H1 (cell line): Measurements from ENCODE around the gene SMYD3. TPM values are rescaled to one million over a fixed set of nuclear protein-coding genes. Genes with fewer than 3 reads are reported as not detected.

Experiments used
- CTCF ChIA-PET: fragments of 300-600 bp; sonication (Branson Sonifier 250); formaldehyde crosslinking; loops from one replicate; lab custom pipeline; 2021; ENCODE audit not compliant: partially characterized antibody; lab: Charles Lee
- POLR2A ChIA-PET: fragments of 300-600 bp; sonication (Branson Sonifier 250); formaldehyde crosslinking; loops from one replicate; lab custom pipeline; 2021; ENCODE audit warnings: inconsistent platforms; ENCODE audit not compliant: partially characterized antibody; lab: Charles Lee
- DNase-seq, 2 experiments: peaks; one replicate each; pipeline versions ENCODE4 v3.0.0 to v3.0.0-alpha.2; 2010 to 2022; ENCODE audit warnings: low spot score in 2 of 2, low read depth in 1 of 2, mixed read lengths in 1 of 2
- FAIRE-seq: peaks from 2 replicates; lab custom pipeline; 2011; peaks lifted over from hg19 to GRCh38; lab: Jason Lieb, UNC
- H2AFZ ChIP-seq: 2 replicates; pipeline ENCODE4 v1.8.1; 2012; ENCODE audit warnings: low read length, inconsistent platforms
- H2AK5ac ChIP-seq: 2 replicates; pipeline ENCODE4 v1.6.1; 2013; ENCODE audit warnings: low read depth, low read length
- H2BK120ac ChIP-seq: replicated peaks from 2 replicates; pipeline ENCODE3; 2013; ENCODE audit warnings: low read depth, low read length, inconsistent platforms
- H2BK12ac ChIP-seq: 2 replicates; pipeline ENCODE4 v1.6.1; 2013; ENCODE audit warnings: low read depth, low read length
- H2BK15ac ChIP-seq: 2 replicates; pipeline ENCODE4 v1.6.1; 2013; ENCODE audit warnings: low read length
- H2BK20ac ChIP-seq: 2 replicates; pipeline ENCODE4 v1.6.1; 2013; ENCODE audit warnings: low read length
- H2BK5ac ChIP-seq: 2 replicates; pipeline ENCODE4 v1.6.1; 2013; ENCODE audit warnings: low read depth, low read length
- H3K14ac ChIP-seq: 2 replicates; pipeline ENCODE4 v1.6.1; 2013; ENCODE audit warnings: inconsistent platforms; ENCODE audit not compliant: insufficient read length
- H3K18ac ChIP-seq: 2 replicates; pipeline ENCODE4 v1.6.1; 2013; ENCODE audit warnings: low read length; ENCODE audit errors: extremely low read depth
- H3K23ac ChIP-seq: 2 replicates; pipeline ENCODE4 v1.6.1; 2013; ENCODE audit warnings: inconsistent platforms; ENCODE audit not compliant: insufficient read length
- H3K23me2 ChIP-seq: 2 replicates; pipeline ENCODE4 v1.6.1; 2013; ENCODE audit warnings: low read depth, low read length
- H3K27ac ChIP-seq: 2 replicates; pipeline ENCODE4 v1.6.1; 2011; ENCODE audit warnings: low read depth, low read length, inconsistent platforms
- H3K27me3 ChIP-seq, 4 experiments: replicated peaks in 1 of 4; 1 replicate in 1 of 4; 2 replicates in 3 of 4; pipeline versions ENCODE4 v1.6.1 to v1.8.1; 2011 to 2013; ENCODE audit warnings: low read length in 3 of 4, mild to moderate bottlenecking in 3 of 4, inconsistent platforms in 2 of 4, mixed read lengths in 2 of 4, moderate library complexity in 1 of 4; ENCODE audit not compliant: control insufficient read depth in 3 of 4, insufficient read depth in 3 of 4; ENCODE audit errors: extremely low read depth in 1 of 4
- H3K36me3 ChIP-seq, 4 experiments: 2 replicates each; pipeline versions ENCODE4 v1.6.1 to v1.8.1; 2011 to 2013; ENCODE audit warnings: mild to moderate bottlenecking in 4 of 4, low read length in 3 of 4, moderate library complexity in 2 of 4, control low read depth in 1 of 4, inconsistent platforms in 1 of 4; ENCODE audit not compliant: insufficient read depth in 4 of 4, control insufficient read depth in 2 of 4
- H3K4ac ChIP-seq: replicated peaks from 2 replicates; pipeline ENCODE3; 2013; ENCODE audit warnings: low read length, low read depth, mixed read lengths, inconsistent platforms; ENCODE audit not compliant: insufficient read length
- H3K4me1 ChIP-seq, 4 experiments: replicated peaks in 1 of 4; 1 replicate in 1 of 4; 2 replicates in 3 of 4; pipeline versions ENCODE4 v1.6.1 to v1.8.1; 2011 to 2013; ENCODE audit warnings: low read length in 3 of 4, inconsistent platforms in 2 of 4, mixed read lengths in 1 of 4; ENCODE audit not compliant: insufficient read depth in 4 of 4, control insufficient read depth in 3 of 4
- H3K4me2 ChIP-seq, 2 experiments: 2 replicates each; pipeline versions ENCODE4 v1.6.1 to v1.8.1; 2011 to 2013; ENCODE audit warnings: low read depth in 2 of 2, low read length in 2 of 2, control low read depth in 1 of 2, inconsistent platforms in 1 of 2, mild to moderate bottlenecking in 1 of 2; ENCODE audit not compliant: insufficient read depth in 1 of 2
- H3K4me3 ChIP-seq, 4 experiments: fragments of 200-600, 300-600 bp in 1 of 4; sonication (generic), shearing (Covaris generic), sonication (Bioruptor Twin) in 1 of 4; 2 replicates each; pipeline versions ENCODE4 v1.5.1 to v1.8.1; 2011 to 2016; ENCODE audit warnings: low read length in 4 of 4, low read depth in 3 of 4, control low read depth in 2 of 4, inconsistent platforms in 2 of 4, mild to moderate bottlenecking in 2 of 4, mixed read lengths in 1 of 4, moderate library complexity in 1 of 4; ENCODE audit not compliant: insufficient read depth in 2 of 4; ENCODE audit errors: extremely low read depth in 1 of 4
- H3K56ac ChIP-seq: replicated peaks from 2 replicates; pipeline ENCODE3; 2013; ENCODE audit warnings: low read depth, mild to moderate bottlenecking, mixed read lengths, low read length, inconsistent platforms; ENCODE audit not compliant: insufficient read length
- H3K79me1 ChIP-seq: 2 replicates; pipeline ENCODE4 v1.6.1; 2013; ENCODE audit warnings: low read depth, low read length, control low read depth
- H3K79me2 ChIP-seq, 2 experiments: 2 replicates each; pipeline versions ENCODE4 v1.6.1 to v1.8.1; 2012 to 2013; ENCODE audit warnings: low read length in 2 of 2, mild to moderate bottlenecking in 2 of 2, inconsistent platforms in 1 of 2; ENCODE audit not compliant: insufficient read depth in 2 of 2, control insufficient read depth in 1 of 2
- H3K9ac ChIP-seq, 4 experiments: replicated peaks in 1 of 4; 1 replicate in 1 of 4; 2 replicates in 3 of 4; pipeline versions ENCODE4 v1.6.1 to v1.8.1; 2011 to 2013; ENCODE audit warnings: low read depth in 3 of 4, low read length in 3 of 4, control low read depth in 2 of 4, mild to moderate bottlenecking in 2 of 4, moderate library complexity in 2 of 4, inconsistent platforms in 1 of 4; ENCODE audit errors: extremely low read depth in 1 of 4
- H3K9me3 ChIP-seq, 2 experiments: 2 replicates each; pipeline versions ENCODE4 v1.6.1 to v1.8.1; 2012 to 2013; ENCODE audit warnings: mild to moderate bottlenecking in 2 of 2, moderate library complexity in 2 of 2, control low read depth in 1 of 2, inconsistent platforms in 1 of 2, low read depth in 1 of 2, low read length in 1 of 2, mixed read lengths in 1 of 2; ENCODE audit not compliant: insufficient read depth in 2 of 2
- H4K20me1 ChIP-seq, 2 experiments: replicated peaks in 1 of 2; 2 replicates each; pipeline versions ENCODE3 to v1.8.1; 2011 to 2013; ENCODE audit warnings: inconsistent platforms in 2 of 2, low read length in 2 of 2, mild to moderate bottlenecking in 1 of 2; ENCODE audit not compliant: insufficient read depth in 2 of 2, control insufficient read depth in 1 of 2
- H4K5ac ChIP-seq: 2 replicates; pipeline ENCODE4 v1.6.1; 2013; ENCODE audit warnings: low read length, low read depth, mixed read lengths, inconsistent platforms; ENCODE audit not compliant: insufficient read length
- H4K8ac ChIP-seq: 2 replicates; pipeline ENCODE4 v1.8.0; 2013; ENCODE audit warnings: mild to moderate bottlenecking, moderate library complexity, low read length, inconsistent platforms; ENCODE audit not compliant: insufficient read depth; ENCODE audit errors: extremely low read depth
- H4K91ac ChIP-seq: replicated peaks from 2 replicates; pipeline ENCODE3; 2013; ENCODE audit warnings: low read length, mixed read lengths, inconsistent platforms; ENCODE audit not compliant: insufficient read length
- BRCA1 ChIP-seq: IDR thresholded peaks from 2 replicates; pipeline ENCODE4 v1.6.1; 2012; ENCODE audit warnings: low read depth, low read length, improper control_type of control experiment
- CBX5 ChIP-seq: fragments of 300-800, 300-1000 bp; sonication (generic); IDR thresholded peaks from 2 replicates; pipeline ENCODE4 v1.7.1; 2016; ENCODE audit warnings: antibody characterized with exemption, low read length, low read depth
- CHD2 ChIP-seq: IDR thresholded peaks from 2 replicates; pipeline ENCODE4 v1.6.1; 2012; ENCODE audit warnings: low read length, improper control_type of control experiment
- KDM1A ChIP-seq: fragments of 200-600, 300-600 bp; sonication (generic); IDR thresholded peaks from 2 replicates; pipeline ENCODE4 v1.7.1; 2016; ENCODE audit warnings: mild to moderate bottlenecking, low read length, borderline replicate concordance
- RAD21 ChIP-seq, 2 experiments: IDR thresholded peaks in 1 of 2; conservative IDR thresholded peaks in 1 of 2; 2 replicates each; pipeline ENCODE4 v1.6.1; 2011; ENCODE audit warnings: low read depth in 2 of 2, low read length in 2 of 2, improper control_type of control experiment in 1 of 2, inconsistent platforms in 1 of 2, mild to moderate bottlenecking in 1 of 2, moderate library complexity in 1 of 2
- SIN3A ChIP-seq, 2 experiments: IDR thresholded peaks in 1 of 2; conservative IDR thresholded peaks in 1 of 2; 2 replicates each; pipeline ENCODE4 v1.6.1; 2011 to 2012; ENCODE audit warnings: low read length in 2 of 2, improper control_type of control experiment in 1 of 2, low read depth in 1 of 2, mild to moderate bottlenecking in 1 of 2
- SIX5 ChIP-seq: IDR thresholded peaks from 2 replicates; pipeline ENCODE4 v1.6.1; 2011; ENCODE audit warnings: mild to moderate bottlenecking, low read depth, low read length
- YY1 ChIP-seq: IDR thresholded peaks from 2 replicates; pipeline ENCODE4 v1.6.1; 2011; ENCODE audit warnings: low read depth, mild to moderate bottlenecking, low read length
- WGBS, 2 experiments: shearing (Covaris generic) in 1 of 2; methylation state at CpG; one replicate each; pipeline versions ENCODE4 v1.1.6 to v1.1.7; 2013 to 2015; ENCODE audit warnings: low lambda C conversion rate in 2 of 2, mixed read lengths in 2 of 2, inconsistent platforms in 1 of 2, low coverage in 1 of 2, missing lambda C conversion rate in 1 of 2; ENCODE audit not compliant: insufficient replicate concordance in 2 of 2, insufficient coverage in 1 of 2, insufficient read length in 1 of 2; ENCODE audit errors: extremely low coverage in 1 of 2, missing lambda C conversion rate in 1 of 2; 5-methylcytosine and 5-hydroxymethylcytosine counted together
- polyA plus RNA-seq, 7 experiments: library from polyadenylated mRNA; depleted of rRNA in 3 of 7; stranded (reverse) in 5 of 7; unstranded in 2 of 7; fragments of >200 nt in 5 of 7; fragments of 200-250 nt in 2 of 7; gene quantifications; 1 replicate in 5 of 7; 2 replicates in 1 of 7; 4 replicates in 1 of 7; pipeline versions ENCODE4 v1.2.1 to v1.2.3, GENCODE V29; 2011 to 2013; ENCODE audit warnings: missing spikeins in 2 of 7, mixed read lengths in 2 of 7
- total RNA-seq: library from RNA; stranded (reverse); fragmentation: NEBNext Ultra II Directional; extraction: Animal tissue kit (Norgen Biotek cat#: 25700); gene quantifications from 2 replicates; pipeline ENCODE4 v1.2.1, GENCODE V29; 2021
- TF ChIP-seq, protein P1 (sequence below): IDR thresholded peaks from 2 replicates; pipeline ENCODE4 v1.6.1; 2012; ENCODE audit warnings: inconsistent platforms

Gene SMYD3
- total and polyA plus RNA-seq, 2 of the 8 experiments (the other 6 are each of a cell fraction or from before 2014, with no cell fraction given), result 17.3 to 25.4 TPM

DNA sequence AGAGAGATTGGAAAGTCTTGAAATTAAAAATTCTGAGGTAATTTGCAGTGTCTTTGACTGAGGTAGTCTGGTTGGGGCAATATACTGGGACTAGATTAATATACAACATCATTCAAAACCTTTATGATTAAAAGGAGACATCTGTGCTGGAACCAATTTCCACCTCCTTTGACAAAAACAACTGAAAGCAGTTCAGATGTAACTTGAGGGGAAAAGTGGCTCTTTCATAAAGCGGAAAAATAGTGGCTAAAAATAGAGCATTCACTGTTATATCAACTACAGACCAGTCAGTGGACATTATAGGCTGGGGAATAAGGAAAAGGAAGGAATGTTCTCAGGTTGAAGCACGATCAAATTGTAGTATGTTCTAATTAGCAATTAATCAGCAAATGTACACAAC lies 635.9 kb downstream of the SMYD3 start:
- no peak overlapping the region for H2BK5ac ChIP-seq
- H3K14ac ChIP-seq, result no peak overlapping the region
- no peak overlapping the region for H4K8ac ChIP-seq
- 92% methylated on average over 2 of the region's 2 CpGs; no CpG with 5 or more reads in 1 of the 2 experiments for WGBS, 2 experiments
- DNase-seq, result no peak
- no peak overlapping the region for H3K4me2 ChIP-seq
- H3K79me1 ChIP-seq, result no peaks in the 10 kb centered on the region
- no peak for TF ChIP-seq RAD21 (IDR thresholded peaks at IDR 0.05 in 1 of 2, conservative IDR thresholded peaks at IDR 0.05 in 1 of 2; ENCODE audit: low read depth in 2 of 2, low read length in 2 of 2)
- no peak for TF ChIP-seq BRCA1
- TF ChIP-seq YY1, result no peak
- no peak for TF ChIP-seq CBX5
- TF ChIP-seq SIN3A (conservative IDR thresholded peaks at IDR 0.05 in 1 of 2, IDR thresholded peaks at IDR 0.05 in 1 of 2; ENCODE audit: low read depth in 1 of 2, low read length in 2 of 2), result no peak
- TF ChIP-seq SIX5, result no peak
- TF ChIP-seq KDM1A, result no peak
- no peak for TF ChIP-seq CHD2
- TF ChIP-seq, protein P1, sequence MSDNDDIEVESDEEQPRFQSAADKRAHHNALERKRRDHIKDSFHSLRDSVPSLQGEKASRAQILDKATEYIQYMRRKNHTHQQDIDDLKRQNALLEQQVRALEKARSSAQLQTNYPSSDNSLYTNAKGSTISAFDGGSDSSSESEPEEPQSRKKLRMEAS, result no peak
- TF ChIP-seq, all 59 proteins: peak for 0
- ChIA-PET CTCF (interaction anchor here (2.9 to 5.8 kb wide), 2 partner anchors 11 to 17 kb away, joined by 15 to 25 read pairs; no protein-coding TSS in a partner anchor), POLR2A (no interaction called here)
- Histone ChIP-seq H4K5ac (no peak overlapping the region), H3K9me3 (no peaks in the 10 kb centered on the region), H3K4me1 (no peaks in the 10 kb centered on the region), H2AK5ac (no peak overlapping the region), H3K56ac (no peak overlapping the region), H3K4ac (no peak overlapping the region), H2BK12ac (no peak overlapping the region), H2AFZ (no peak overlapping the region), H3K27me3 (no peaks in the 10 kb centered on the region), H3K23me2 (no peaks in the 10 kb centered on the region), H3K36me3 (no peaks in the 10 kb centered on the region), H3K9ac (no peak overlapping the region), H3K4me3 (no peak overlapping the region), H4K91ac (no peak overlapping the region), H4K20me1 (no peaks in the 10 kb centered on the region), H2BK15ac (no peak overlapping the region), H2BK20ac (no peak overlapping the region), H3K27ac (no peak overlapping the region), H2BK120ac (no peak overlapping the region), H3K23ac (no peak overlapping the region), H3K18ac (no peak overlapping the region), H3K79me2 (no peaks in the 10 kb centered on the region)
- no peak for FAIRE-seq
